NCI-H82 treated with DMSO at 0.1 percent for 48 hours (cell line): ENCODE measurements around the gene ERCC3.
A peak's percentile ranks its signal among the peaks of the same experiment; 100 is the strongest.

ENCODE experiments used
- DNase-seq: peaks from one replicate; lab custom pipeline; 2025; ENCODE audit not compliant: unreplicated experiment; lab: John Stamatoyannopoulos, UW

Gene ERCC3

DNA sequence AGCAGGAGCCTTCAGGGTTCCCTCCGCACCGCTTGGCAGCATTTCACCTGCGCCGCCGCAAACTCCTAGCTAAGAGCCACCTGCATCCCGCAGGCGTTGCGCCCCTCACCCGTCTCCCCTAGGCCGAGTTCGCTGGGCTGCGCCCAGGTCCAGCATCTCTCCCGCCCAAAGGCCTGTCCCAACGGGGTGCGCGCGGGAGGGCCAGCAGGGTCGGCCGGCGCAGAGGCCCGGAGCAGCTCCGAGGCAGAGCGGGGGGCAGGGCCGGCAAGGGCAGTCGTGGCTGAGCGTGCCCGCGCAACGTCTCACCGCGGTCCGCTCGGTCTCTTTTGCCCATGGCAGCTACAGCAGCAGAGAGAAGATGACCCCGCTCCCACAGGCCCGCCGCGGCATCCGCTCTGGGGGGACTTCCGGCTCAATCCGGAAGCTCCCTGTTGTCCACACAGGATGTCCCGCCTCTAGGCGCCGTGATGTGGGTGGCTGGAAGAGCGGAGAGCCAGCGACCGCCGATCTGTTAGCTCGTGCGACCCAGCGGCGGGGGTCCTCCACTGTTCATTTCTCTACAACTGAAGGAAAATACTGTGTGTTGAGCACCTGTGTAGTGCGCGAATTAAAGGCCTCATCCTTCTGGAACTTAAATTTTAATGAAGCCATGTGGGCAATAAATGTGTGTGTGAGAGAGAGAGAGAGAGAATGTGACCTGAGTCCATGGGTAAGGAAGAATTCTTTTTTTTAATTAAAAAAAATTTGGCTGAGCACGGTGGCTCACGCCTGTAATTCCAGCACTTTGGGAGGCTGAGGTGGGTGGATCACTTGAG lies at the start of gene ERCC3:
Gene ERCC3 (minus strand): TSS at position 397 of the 815 bp plus-strand sequence. CDS start 63 bp downstream, at position 334.
- peak; percentile 53 for DNase-seq

DNA sequence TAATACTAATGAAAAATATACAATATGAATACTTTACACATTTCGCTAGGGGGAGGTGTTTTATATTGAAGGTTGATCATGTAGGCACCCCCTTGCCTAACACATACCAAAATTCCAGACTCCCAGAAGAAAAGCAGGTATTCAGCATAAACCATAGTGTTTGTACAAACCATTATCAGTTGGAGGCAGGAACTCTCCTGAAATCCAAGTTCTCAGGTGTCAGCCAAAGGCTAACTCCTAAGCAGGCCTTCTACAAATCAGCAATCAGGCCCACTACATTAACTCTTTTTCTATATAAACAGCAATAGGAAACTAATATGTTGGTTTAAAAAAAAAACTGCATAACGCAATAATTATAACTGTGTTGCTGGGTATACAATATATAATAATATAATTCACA lies 49.3 kb upstream of the ERCC3 start:
- no peak for DNase-seq

DNA sequence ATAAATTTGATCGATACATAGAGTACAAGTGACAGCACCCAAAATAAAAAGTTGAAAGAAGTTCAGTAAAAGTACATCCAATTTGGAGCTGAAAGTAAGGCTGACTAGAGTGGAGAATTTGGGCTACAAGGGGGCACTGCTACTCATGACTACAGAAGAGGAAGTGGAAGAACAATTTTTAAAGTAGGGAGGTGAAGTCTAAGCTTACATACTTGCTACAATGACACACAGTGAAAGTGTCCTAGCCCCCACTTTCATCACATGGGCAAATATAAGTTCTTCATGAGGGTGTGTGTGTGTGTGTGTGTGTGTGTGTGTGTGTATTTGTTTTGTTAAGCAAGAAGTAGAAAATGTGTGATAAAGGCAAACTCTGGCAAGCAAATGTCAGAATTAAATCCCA lies 48.2 kb upstream of the ERCC3 start:
- no peak for DNase-seq

DNA sequence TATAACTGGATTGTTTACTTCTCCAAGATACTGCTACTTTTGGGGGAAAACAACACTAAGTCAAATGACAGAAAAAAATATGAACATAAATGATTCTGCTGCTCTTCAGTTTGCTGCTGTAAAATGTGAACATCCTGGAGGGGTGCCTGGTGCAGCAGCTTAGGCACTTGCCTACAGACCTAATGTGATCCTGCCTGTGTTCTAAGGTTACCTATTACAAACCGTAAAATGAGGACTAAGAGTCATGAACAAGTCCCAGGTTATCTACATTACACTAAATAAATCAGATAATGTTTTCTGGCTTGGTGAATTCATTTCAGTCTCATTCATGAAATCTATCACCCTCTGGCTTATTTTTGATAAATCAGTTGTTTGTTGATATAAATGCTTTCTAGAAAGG lies 38.4 kb upstream of the ERCC3 start:
- DNase-seq: no peak

DNA sequence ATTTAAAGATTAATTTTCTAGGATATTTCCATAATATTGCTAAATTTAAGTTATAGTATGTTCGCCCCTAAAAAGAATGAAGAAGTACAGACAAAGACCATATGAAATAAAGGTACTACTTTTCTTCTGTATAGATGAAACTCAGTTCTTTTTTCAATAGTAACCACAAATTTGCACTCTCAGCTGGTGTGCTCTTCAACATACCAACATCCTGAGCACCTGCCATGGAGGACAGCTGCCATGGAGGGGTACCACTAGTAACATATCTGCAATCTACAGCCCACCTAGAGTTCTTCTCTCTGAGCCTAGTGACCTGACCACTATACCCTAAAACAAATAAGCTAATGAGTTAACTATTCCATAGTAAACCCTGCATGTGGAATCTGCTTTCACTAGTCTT lies 36.8 kb upstream of the ERCC3 start:
- DNase-seq: no peak

DNA sequence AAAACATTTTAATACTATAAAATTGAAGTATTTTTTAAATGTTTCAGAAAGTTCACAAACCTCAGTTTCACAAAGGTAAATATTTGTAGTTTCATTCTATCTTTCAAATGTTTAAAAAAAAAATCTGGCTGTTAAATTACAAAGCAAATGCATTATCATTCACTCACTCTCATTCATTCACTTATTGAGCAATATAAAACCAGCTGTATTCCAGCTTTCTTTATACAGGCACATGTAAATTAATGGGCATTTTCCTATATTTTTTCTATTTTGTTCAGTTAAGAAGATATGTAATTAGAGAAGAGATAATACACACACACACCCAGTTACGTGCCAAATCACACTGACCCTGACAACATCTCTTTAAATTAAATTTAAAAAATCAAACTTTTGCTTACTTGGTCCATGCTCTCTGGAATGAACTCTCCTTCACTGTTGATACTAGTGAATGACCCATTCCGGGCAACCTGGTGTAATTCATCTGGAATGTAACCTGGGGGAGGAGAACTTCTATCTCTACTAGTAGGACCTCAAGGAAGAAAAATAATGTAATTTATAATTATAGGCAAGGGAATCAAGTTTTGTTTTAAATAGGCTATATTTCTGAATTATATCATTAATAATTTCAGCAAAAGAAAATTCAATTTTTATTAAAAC lies 32.5 kb upstream of the ERCC3 start:
- no peak for DNase-seq

DNA sequence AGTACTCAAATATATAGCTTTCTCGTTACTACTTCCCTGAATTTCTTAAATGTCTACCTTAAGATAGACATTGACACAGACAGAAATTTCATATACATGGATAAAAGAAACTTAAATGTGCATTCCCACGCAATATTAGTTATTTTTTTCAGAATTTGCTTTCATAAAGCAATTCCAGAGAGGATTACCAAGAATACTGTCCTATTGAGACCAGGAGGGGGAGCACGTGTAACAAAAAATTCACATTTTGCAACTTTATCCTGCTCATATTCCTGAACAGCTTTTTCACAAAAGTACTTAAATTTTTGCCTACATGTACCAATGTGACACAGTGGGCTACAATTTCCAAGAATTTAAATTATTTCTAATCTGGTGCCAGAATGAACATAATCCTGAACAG lies 30.7 kb upstream of the ERCC3 start:
- DNase-seq: no peak

DNA sequence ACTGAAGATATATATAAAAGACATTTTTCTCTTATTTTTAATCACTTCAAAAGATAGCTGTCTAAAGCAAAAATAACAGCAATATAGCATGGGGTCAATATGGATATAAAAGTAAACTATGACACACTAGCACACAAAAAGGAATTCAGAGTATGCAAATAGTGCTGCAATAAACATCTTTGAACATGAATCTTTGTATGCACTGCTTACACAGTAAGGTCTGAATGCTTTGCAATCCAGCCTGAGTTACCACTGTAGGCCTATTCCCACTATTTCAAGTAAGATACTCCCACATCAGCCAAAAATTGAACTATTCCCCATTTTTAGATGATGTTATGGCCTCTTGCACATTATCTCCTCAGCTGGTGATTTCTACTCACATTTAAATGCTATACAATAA lies 27.4 kb upstream of the ERCC3 start:
- no peak for DNase-seq

DNA sequence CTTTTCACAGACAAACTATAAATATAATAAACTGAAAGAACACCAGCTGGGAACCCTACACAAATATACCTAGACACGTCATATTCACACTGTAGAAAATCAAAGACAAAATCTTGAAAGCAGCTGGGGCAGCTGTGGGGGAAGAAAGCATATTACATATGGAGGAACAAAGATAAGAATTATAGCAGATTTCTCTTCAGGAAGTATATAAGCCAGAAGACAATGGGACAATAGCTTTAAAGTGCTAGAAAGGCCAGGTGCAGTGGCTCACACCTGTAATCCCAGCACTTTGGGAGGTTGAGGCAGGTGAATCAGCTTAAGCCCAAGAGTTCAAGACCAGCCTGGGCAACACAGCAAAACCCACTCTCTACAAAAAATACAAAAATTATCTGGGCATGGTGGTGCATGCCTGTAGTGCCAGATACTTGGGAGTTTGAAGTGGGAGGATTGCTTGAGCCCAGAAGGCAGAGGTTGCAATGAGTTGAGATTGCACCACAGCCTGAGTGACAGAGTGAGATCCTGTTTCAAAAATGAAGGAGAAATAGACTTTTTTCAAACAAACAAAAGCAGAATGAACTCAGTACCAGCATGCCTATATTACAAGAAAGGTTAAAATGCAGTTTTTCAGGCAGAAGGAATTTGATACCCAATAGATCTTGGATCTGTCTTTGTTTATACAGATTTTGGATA lies 26.8 kb upstream of the ERCC3 start:
- DNase-seq: no peak

DNA sequence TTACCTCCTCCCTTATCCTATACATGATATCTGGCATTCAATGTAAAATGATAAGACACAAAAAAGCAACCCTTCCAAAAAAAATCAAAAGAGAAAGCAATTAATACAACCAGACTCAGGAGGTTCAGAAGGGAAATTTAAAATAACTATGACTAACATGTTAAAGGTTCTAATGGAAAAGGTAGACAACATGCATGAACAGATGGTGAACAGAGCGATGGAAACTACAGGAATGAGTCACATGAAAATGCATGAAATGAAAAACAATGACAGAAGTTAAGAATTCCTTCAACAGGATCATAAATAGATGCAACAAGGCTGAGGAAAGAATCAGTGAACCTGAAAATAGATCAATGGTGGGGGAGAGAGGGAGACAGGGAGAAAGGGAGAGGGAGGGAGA lies 26.1 kb upstream of the ERCC3 start:
- DNase-seq: no peak

DNA sequence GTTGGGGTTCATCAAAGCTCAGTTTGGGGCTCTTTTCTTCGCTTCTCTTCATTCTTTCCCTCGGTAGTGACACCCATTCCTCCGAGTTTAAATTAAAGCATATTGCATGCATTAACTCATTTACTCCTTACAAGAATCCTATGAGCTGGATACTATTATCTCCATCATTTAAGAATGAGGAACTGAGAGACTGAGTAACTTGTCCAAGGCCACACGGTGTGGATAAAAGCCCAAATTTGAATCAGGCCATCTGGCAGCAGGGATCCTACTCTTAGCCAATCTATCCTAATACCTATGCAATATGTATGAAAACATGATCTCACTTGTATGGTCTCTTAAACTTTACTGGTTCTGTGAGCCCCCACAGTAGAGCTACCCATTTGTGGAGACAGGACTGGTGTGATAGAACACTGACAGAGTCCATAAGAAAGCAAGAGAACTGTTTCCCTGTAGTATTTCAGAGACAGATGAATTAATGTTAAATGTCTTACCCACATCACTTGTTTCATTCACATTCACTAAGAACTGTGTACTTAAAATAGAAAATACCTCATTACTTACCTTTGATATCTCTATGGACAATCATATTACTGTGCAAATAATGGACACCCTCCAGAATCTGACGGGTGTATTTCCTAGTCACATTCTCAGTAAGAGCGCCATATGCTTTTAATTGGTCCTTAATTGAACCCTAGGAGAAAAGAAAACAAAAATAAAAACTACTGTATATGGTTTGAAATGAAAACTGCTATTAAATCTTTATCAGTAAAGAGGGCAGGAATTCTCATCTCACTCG lies 20.4 kb upstream of the ERCC3 start:
- DNase-seq: no peak

DNA sequence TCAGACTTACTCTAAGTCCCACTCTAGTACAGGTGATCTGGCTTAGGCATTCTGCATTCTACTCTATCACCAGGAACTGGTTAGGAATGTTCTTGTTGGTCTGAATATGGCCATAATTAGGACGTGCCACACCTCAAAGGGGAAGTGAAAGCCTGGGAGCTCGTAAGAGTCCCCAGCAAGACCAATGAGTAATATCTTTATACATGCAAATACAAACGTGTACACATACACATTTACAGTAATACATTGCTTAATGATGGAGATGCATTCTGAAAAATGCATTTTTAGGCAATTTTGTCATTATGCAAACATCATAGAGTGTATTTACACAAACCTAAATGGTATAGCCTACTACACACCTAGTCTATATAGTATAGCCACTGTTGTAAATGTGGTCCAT lies 19.5 kb upstream of the ERCC3 start:
- DNase-seq: no peak

DNA sequence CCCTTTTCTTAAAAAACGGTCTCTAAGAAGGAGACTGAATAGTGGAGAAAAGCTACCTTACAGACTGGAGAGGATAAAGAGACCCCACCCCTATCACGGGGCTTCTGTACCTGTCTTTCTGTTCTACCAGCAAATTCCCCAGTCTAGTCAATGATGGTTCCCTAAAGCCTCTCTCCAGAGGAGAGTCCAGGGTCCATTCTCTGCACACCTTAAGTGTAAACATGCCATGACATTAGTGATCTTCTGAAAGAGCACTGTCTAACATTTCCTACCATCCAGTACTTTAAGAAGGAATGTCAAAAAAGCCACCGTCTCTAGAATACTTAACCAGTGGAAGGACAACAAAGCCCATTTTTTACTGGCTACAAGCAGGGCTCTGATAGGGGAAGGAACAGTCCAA lies 17.0 kb upstream of the ERCC3 start:
- DNase-seq: no peak

DNA sequence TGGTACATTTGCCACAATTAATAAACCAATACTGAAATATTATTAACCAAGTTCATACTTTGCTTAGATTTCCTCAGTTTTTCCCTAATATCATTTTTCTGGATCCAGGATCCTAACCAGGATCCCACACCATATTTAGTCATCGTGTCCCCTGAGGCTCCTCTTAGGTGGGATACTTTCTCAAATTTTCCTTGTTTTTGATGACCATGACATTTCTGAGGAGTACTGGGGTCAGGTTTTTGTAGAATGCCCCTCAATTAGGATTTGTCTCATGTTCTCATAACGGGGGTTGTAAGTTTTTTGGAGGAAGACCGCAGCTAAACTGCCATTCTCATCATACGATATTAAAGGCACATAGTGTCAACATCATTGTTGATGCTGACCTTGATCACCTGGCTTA lies 15.5 kb upstream of the ERCC3 start:
- DNase-seq: no peak

DNA sequence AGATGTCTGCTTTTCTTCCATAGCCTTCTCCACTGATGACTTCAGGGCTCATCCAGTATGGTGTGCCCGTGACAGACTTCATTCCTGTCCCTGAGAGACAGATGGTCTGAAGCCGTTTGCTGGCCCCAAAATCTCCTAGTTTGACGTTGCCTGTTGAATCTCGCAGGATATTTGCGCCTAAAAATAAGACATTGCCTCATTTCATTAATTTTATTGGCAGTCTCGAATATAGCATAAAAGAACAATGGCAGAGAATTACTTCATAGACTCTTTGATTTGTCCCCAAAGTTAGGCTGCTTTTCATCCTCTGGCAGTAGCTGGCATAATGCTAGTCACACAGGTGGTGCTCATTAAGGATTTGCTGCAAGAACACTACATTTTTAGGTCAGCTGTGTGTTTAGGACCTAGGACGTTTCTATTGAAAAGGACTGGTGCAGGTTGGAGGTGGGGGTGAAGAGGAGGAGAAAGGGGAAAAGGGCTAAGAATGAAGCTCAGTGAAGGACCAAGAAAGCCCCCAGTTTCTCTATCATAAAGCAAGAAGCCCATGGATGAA lies 14.7 kb upstream of the ERCC3 start:
- DNase-seq: no peak

DNA sequence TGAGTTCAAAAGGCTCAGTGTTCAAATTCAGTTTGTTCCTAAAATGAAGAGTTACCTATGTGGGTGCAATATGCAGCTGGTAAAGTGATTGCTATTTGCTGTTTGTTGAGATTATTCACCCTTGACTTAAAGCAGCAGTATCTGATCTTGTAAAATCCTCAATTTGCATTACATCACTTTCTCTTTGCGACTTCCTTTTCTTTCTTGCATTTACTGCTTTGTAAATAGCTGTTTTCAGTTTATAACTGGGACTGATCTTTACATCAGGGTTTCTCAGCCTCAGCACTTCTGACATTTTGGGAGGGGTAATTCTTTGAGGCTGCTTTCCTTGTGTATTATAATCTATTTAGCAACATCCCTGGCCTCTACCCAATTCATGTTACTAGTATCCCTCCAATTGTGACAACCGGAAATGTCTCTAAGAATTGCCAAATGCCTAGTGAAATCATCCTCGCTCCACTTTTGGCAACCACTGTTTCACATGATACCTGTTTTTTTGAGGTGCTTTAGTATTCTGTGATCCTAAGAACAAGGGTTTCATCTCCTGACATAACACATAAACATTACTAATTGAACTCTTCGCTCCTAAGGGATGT lies 12.1 kb upstream of the ERCC3 start:
- no peak for DNase-seq

DNA sequence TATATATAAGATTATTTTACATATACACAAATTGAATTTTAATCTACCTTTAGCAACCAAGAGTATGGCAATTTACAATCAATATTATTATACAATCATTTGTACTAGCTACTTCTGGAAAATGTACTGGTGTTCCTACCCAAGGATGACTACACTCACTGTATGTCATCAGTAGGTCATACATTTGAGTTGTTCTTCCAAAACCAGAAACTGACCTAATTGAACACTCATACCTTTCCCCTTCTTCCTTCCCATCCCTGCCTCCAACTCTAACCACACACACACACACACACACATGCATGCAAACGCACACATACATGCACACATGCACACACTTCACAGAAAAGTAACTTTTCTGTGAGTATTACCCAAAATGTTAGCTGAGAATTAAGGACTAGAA lies 8.2 kb upstream of the ERCC3 start:
- no peak for DNase-seq

DNA sequence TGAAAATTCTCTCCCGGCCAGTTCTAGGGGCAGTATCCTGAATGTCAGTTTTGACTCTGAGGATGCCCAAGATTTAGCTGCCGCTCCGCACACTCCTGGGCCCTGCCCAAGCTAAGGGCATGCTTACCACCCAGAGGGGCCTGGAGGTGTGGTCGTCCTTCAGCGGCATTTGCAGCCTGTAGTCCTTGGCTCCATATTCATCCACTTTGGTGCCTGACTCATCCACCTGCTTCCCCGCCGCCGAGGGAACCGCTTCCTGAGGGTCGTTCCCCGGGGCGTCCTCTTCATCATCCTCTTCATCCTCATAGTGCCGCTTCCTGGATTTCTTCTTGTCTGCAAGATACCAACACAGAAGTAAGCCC lies 577 bp downstream of the ERCC3 start:
- no peak for DNase-seq

DNA sequence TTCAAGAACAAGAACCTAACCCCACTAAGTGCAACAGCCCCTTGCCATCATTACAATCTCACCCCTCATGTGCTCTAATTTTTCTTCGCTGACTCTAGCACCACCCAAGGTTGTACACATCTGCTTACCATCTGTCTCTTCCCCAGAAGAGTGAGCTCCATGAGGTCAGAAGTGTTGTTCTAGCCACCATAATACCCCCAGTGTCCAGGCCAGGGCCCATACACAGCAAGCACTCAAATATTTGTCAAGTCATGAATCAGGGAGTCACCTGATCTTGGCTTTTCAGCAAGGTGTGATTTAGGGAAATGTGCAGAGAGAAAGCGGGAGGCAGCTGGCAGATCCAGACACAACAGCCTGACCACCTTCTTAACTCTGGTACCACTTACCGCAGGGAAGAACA lies 5.7 kb downstream of the ERCC3 start:
- no peak for DNase-seq

DNA sequence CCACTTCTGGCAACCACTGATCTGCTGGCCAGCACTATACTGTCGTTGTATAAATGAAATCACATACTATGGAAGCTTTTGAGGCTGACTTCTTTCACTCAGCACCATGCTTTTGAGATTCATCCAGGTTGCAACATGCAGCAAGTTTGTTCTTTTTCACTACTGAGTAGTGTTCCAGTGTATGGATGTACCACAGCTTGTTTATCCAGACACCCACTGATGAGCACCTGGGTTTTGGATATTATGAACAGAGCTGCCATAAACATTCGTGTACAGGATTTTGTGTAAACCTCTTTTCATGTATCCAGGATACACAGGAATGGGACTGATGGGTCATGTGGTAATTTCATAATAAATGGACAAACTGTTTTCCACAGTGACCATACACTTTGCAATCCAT lies 10.7 kb downstream of the ERCC3 start:
- DNase-seq: no peak

DNA sequence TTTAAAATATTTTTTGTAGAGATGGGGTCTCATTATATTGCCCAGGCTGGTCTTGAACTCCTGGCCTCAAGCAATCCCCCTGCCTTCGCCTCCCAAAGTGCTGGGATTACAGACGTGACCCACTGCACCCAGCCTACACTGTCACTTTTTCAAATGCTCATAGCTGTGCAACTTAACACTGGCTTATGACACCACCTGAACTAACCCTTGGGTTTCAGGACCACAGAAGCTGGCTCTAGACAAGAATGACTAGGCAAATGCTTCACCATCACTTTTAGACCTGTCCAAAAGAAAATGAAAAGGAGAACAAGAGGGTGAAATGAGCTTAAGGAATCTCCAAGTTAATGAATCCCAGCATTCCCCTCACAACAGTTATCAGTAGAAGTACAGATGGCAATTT lies 13.3 kb downstream of the ERCC3 start:
- no peak for DNase-seq
